ENCODE data around the gene XPOT.

XPOT gene

GRCh38 chr12:64392221-64392620, 12.0 kb upstream of the XPOT start:
- no peak overlapping the region for H3K27ac ChIP-seq (ENCODE audit: low read depth, low read length)
- H3K4me3 ChIP-seq (ENCODE audit: low read depth, low read length), result no peak overlapping the region
- H3K9me3 ChIP-seq (ENCODE audit: control insufficient read depth, insufficient read depth, low read depth, low read length), result no peaks in the 10 kb centered on the region
- no peak overlapping the region for H3K9ac ChIP-seq (ENCODE audit: low read length)
- H3K36me3 ChIP-seq (ENCODE audit: control insufficient read depth, insufficient read depth, low read length), result no peaks in the 10 kb centered on the region
- no peaks in the 10 kb centered on the region for H3K4me1 ChIP-seq (ENCODE audit: control insufficient read depth, insufficient read depth, low read length)
- H3K27me3 ChIP-seq (ENCODE audit: control insufficient read depth, insufficient read depth, low read length), result peaks cover 17% of the 10 kb centered on the region; the same call in 1 of the 2 replicates

GRCh38 chr12:64395739-64396138, 8.5 kb upstream of the XPOT start:
- Histone ChIP-seq H3K36me3 (ENCODE audit: control insufficient read depth, insufficient read depth, low read length) (no peaks in the 10 kb centered on the region), H3K9ac (ENCODE audit: low read length) (no peak overlapping the region), H3K4me1 (ENCODE audit: control insufficient read depth, insufficient read depth, low read length) (peaks cover 4% of the 10 kb centered on the region; the same call in 1 of the 2 replicates), H3K4me3 (ENCODE audit: low read depth, low read length) (no peak overlapping the region), H3K27me3 (ENCODE audit: control insufficient read depth, insufficient read depth, low read length) (peaks cover 7% of the 10 kb centered on the region; the same call in 1 of the 2 replicates), H3K27ac (ENCODE audit: low read depth, low read length) (no peak overlapping the region), H3K9me3 (ENCODE audit: control insufficient read depth, insufficient read depth, low read depth, low read length) (no peaks in the 10 kb centered on the region)

- no peak overlapping the region for H3K27ac ChIP-seq (ENCODE audit: low read depth, low read length)
- no peak overlapping the region for H3K9ac ChIP-seq (ENCODE audit: low read length)
These were observed 4.2 kb upstream of the XPOT start for GRCh38 chr12:64400041-64400440.

GRCh38 chr12:64402181-64402580, 2.0 kb upstream of the XPOT start:
- H3K27me3 ChIP-seq (ENCODE audit: control insufficient read depth, insufficient read depth, low read length), result no peaks in the 10 kb centered on the region
- no peak overlapping the region for H3K27ac ChIP-seq (ENCODE audit: low read depth, low read length)
- H3K9ac ChIP-seq (ENCODE audit: low read length), result no peak overlapping the region
- H3K9me3 ChIP-seq (ENCODE audit: control insufficient read depth, insufficient read depth, low read depth, low read length), result no peaks in the 10 kb centered on the region
- H3K4me3 ChIP-seq (ENCODE audit: low read depth, low read length), result no peak overlapping the region
- peaks cover 4% of the 10 kb centered on the region; the same call in 1 of the 2 replicates for H3K4me1 ChIP-seq (ENCODE audit: control insufficient read depth, insufficient read depth, low read length)
- no peaks in the 10 kb centered on the region for H3K36me3 ChIP-seq (ENCODE audit: control insufficient read depth, insufficient read depth, low read length)

More at GRCh38 chr12:64400041-64400440, 4.2 kb upstream of the XPOT start:
- H3K27me3 ChIP-seq (ENCODE audit: control insufficient read depth, insufficient read depth, low read length), result no peaks in the 10 kb centered on the region
- H3K4me1 ChIP-seq (ENCODE audit: control insufficient read depth, insufficient read depth, low read length), result peaks cover 4% of the 10 kb centered on the region; the same call in 1 of the 2 replicates
- no peaks in the 10 kb centered on the region for H3K9me3 ChIP-seq (ENCODE audit: control insufficient read depth, insufficient read depth, low read depth, low read length)
- H3K4me3 ChIP-seq (ENCODE audit: low read depth, low read length), result no peak overlapping the region
- H3K36me3 ChIP-seq (ENCODE audit: control insufficient read depth, insufficient read depth, low read length), result no peaks in the 10 kb centered on the region

- Histone ChIP-seq H3K27me3 (ENCODE audit: control insufficient read depth, insufficient read depth, low read length) (no peaks in the 10 kb centered on the region), H3K36me3 (ENCODE audit: control insufficient read depth, insufficient read depth, low read length) (peaks cover 7% of the 10 kb centered on the region), H3K27ac (ENCODE audit: low read depth, low read length) (peak overlapping the region; percentile 98), H3K4me3 (ENCODE audit: low read depth, low read length) (peak overlapping the region; percentile 84), H3K9ac (ENCODE audit: low read length) (peak overlapping the region; percentile 99), H3K9me3 (ENCODE audit: control insufficient read depth, insufficient read depth, low read depth, low read length) (no peaks in the 10 kb centered on the region), H3K4me1 (ENCODE audit: control insufficient read depth, insufficient read depth, low read length) (peaks cover 14% of the 10 kb centered on the region; the same call in 1 of the 2 replicates)
These were observed 471 bp downstream of the XPOT start for GRCh38 chr12:64404470-64405256.

GRCh38 chr12:64407342-64408223, 3.4 kb downstream of the XPOT start:
- peaks cover 36% of the 10 kb centered on the region for H3K36me3 ChIP-seq (ENCODE audit: control insufficient read depth, insufficient read depth, low read length)
- H3K4me1 ChIP-seq (ENCODE audit: control insufficient read depth, insufficient read depth, low read length), result 0 out of 2 replicates have a peak, but pooled peaks cover 12% of the 10 kb centered on the region
- no peaks in the 10 kb centered on the region for H3K27me3 ChIP-seq (ENCODE audit: control insufficient read depth, insufficient read depth, low read length)
- H3K9me3 ChIP-seq (ENCODE audit: control insufficient read depth, insufficient read depth, low read depth, low read length), result no peaks in the 10 kb centered on the region
- H3K27ac ChIP-seq (ENCODE audit: low read depth, low read length), result no peak overlapping the region
- H3K9ac ChIP-seq (ENCODE audit: low read length), result no peak overlapping the region
- H3K4me3 ChIP-seq (ENCODE audit: low read depth, low read length), result no peak overlapping the region

- no peak overlapping the region for H3K4me3 ChIP-seq (ENCODE audit: low read depth, low read length)
- no peak overlapping the region for H3K9ac ChIP-seq (ENCODE audit: low read length)
- no peaks in the 10 kb centered on the region for H3K27me3 ChIP-seq (ENCODE audit: control insufficient read depth, insufficient read depth, low read length)
- no peak overlapping the region for H3K27ac ChIP-seq (ENCODE audit: low read depth, low read length)
- no peaks in the 10 kb centered on the region for H3K9me3 ChIP-seq (ENCODE audit: control insufficient read depth, insufficient read depth, low read depth, low read length)
- H3K4me1 ChIP-seq (ENCODE audit: control insufficient read depth, insufficient read depth, low read length), result 0 out of 2 replicates have a peak, but pooled peaks cover 12% of the 10 kb centered on the region
- H3K36me3 ChIP-seq (ENCODE audit: control insufficient read depth, insufficient read depth, low read length), result peaks cover 72% of the 10 kb centered on the region
These were observed 7.2 kb downstream of the XPOT start for GRCh38 chr12:64411427-64411826.

- no peaks in the 10 kb centered on the region for H3K27me3 ChIP-seq (ENCODE audit: control insufficient read depth, insufficient read depth, low read length)
- no peak overlapping the region for H3K4me3 ChIP-seq (ENCODE audit: low read depth, low read length)
- H3K9me3 ChIP-seq (ENCODE audit: control insufficient read depth, insufficient read depth, low read depth, low read length), result no peaks in the 10 kb centered on the region
- H3K4me1 ChIP-seq (ENCODE audit: control insufficient read depth, insufficient read depth, low read length), result 0 out of 2 replicates have a peak, but pooled peaks cover 9% of the 10 kb centered on the region
- peaks cover 83% of the 10 kb centered on the region for H3K36me3 ChIP-seq (ENCODE audit: control insufficient read depth, insufficient read depth, low read length)
- H3K27ac ChIP-seq (ENCODE audit: low read depth, low read length), result no peak overlapping the region
- no peak overlapping the region for H3K9ac ChIP-seq (ENCODE audit: low read length)
These were observed 8.3 kb downstream of the XPOT start for GRCh38 chr12:64412459-64412858.

GRCh38 chr12:64413884-64414283, 9.7 kb downstream of the XPOT start:
- H3K27me3 ChIP-seq (ENCODE audit: control insufficient read depth, insufficient read depth, low read length), result no peaks in the 10 kb centered on the region
- H3K27ac ChIP-seq (ENCODE audit: low read depth, low read length), result no peak overlapping the region
- H3K9ac ChIP-seq (ENCODE audit: low read length), result no peak overlapping the region
- H3K9me3 ChIP-seq (ENCODE audit: control insufficient read depth, insufficient read depth, low read depth, low read length), result no peaks in the 10 kb centered on the region
- H3K4me1 ChIP-seq (ENCODE audit: control insufficient read depth, insufficient read depth, low read length), result no peaks in the 10 kb centered on the region
- H3K36me3 ChIP-seq (ENCODE audit: control insufficient read depth, insufficient read depth, low read length), result peaks cover 94% of the 10 kb centered on the region
- no peak overlapping the region for H3K4me3 ChIP-seq (ENCODE audit: low read depth, low read length)

GRCh38 chr12:64418209-64418608, 14.0 kb downstream of the XPOT start:
- Histone ChIP-seq H3K27me3 (ENCODE audit: control insufficient read depth, insufficient read depth, low read length) (no peaks in the 10 kb centered on the region), H3K36me3 (ENCODE audit: control insufficient read depth, insufficient read depth, low read length) (peaks cover 98% of the 10 kb centered on the region), H3K9ac (ENCODE audit: low read length) (no peak overlapping the region), H3K4me1 (ENCODE audit: control insufficient read depth, insufficient read depth, low read length) (no peaks in the 10 kb centered on the region), H3K9me3 (ENCODE audit: control insufficient read depth, insufficient read depth, low read depth, low read length) (no peaks in the 10 kb centered on the region), H3K27ac (ENCODE audit: low read depth, low read length) (no peak overlapping the region), H3K4me3 (ENCODE audit: low read depth, low read length) (no peak overlapping the region)

GRCh38 chr12:64419696-64420095, 15.5 kb downstream of the XPOT start:
- no peaks in the 10 kb centered on the region for H3K9me3 ChIP-seq (ENCODE audit: control insufficient read depth, insufficient read depth, low read depth, low read length)
- no peak overlapping the region for H3K9ac ChIP-seq (ENCODE audit: low read length)
- H3K4me1 ChIP-seq (ENCODE audit: control insufficient read depth, insufficient read depth, low read length), result no peaks in the 10 kb centered on the region
- H3K27ac ChIP-seq (ENCODE audit: low read depth, low read length), result no peak overlapping the region
- H3K4me3 ChIP-seq (ENCODE audit: low read depth, low read length), result no peak overlapping the region
- peaks cover 98% of the 10 kb centered on the region for H3K36me3 ChIP-seq (ENCODE audit: control insufficient read depth, insufficient read depth, low read length)
- H3K27me3 ChIP-seq (ENCODE audit: control insufficient read depth, insufficient read depth, low read length), result no peaks in the 10 kb centered on the region
